CD4-positive, alpha-beta T cell treated with Interleukin-15 for 1 hour (primary cell): ENCODE data around the gene C17orf75.
"Not testable (repeated sequence)": the region's sequence is repeated elsewhere in the genome, so short reads cannot be mapped to it uniquely, and the experiment has no call there.

ENCODE experiments used
- DNase-seq: peaks from one replicate; pipeline ENCODE4 v3.0.0-alpha.2; 2020

C17orf75 gene

GRCh38 chr17:32342603-32343325 lies 791 bp upstream of the C17orf75 start:
- no peak for DNase-seq

DNA sequence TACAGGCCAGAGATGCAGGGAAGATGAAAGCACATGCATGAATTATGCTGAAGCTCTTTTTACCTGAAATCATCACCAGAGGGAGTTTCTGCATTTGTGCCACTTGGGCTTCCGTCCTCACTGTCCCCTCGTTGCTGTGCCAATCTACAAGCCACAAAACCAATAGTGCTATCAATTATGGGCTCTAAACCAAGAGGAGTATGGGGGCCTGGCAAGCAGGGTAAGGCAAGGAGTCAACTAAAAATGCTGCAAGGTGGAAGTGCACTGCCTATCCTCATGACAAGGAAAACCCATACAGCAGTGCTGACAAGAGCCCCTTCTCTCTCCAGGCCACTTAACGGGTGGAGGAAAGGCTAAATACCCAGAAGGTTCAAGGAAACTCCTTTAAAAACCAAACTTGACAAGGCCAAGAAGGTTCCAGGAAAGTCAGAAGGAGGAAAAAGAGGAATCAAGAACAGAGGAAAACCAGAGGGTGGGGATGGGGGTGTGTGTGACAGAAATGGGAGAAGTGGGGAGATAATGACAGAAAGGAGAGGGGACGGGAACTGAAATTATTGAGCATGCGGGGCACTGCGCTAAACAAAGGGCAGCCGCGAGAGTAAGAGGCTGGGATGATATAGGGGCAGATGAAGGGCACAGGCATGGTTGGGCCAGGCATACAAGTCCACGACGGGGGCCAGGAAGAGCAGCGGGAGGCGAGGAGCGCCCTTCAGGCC lies 674 bp downstream of the C17orf75 start:
- peak; percentile 47 for DNase-seq

DNA sequence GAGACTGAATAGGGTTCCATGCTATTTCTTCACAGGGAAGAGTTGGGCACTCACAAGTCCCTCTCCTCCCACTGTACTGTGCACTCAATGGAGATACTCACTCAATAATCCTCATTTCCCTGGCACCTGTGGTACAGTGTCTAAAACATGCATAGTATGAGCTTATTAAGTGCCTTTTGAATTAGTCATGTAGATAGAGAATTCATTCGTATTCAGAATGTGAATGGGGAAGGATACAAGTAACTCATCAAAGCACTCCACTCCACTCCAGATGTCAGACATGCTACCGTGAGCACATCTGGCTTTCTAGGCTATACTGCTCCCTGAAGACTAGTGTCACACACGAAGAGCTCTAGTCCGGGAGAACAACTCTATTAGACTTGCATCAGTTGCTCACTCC lies 6.3 kb downstream of the C17orf75 start:
- DNase-seq = no peak

GRCh38 chr17:32335046-32335445 lies 6.9 kb downstream of the C17orf75 start:
- no peak for DNase-seq

DNA sequence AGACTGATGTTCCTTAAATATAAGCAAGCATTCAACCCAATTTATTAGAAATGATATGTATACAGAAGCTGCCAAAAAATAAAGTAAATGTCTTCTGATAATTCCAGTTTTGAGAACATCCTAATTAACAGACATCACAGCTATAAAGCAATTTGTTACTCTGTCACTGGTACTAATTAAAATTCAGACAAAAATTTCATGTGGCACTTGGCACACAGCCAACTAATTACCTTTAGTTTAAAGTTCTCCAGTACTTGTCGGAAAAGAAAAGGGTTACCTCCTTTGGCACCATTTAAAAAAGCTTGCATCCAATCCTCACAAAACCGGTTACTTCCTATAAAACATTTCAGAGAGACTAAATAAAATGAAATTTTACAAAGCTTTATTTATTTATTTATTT lies 8.8 kb downstream of the C17orf75 start:
- DNase-seq = no peak

DNA sequence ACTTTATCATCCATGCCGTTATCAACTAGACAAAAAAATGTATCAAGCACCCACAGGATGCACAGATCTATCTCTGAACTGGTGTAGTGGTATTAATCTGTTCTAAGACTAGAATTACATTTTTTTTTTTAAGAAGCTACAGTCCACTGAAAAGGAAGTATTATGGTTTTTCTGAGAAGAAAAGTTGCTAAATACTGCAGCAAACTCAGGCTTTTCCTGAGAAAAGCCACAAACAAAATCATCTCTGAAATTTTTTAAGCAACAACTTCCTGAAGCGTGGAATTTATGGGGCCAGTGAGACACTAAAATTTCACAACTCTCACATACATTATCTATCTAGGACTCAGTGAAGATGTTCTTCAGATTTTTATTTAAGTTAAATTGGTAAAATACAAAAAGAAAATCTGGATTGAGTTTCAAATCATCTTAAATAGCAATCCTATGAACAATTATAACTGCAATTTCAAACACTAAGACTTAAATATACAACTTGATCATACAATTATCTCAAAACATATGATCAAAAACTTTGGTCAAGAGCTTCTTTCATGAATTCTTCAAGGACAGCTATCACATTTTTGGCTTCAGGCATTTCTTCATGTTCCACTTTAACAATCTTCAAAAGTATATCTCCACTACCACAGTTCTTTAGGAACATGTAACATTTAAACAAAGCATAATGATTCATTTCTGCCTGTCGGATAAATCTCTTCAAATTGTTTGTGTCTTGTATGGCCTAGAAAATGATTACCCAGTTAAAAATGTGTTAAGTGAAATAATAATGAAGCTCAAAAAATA lies 10.5 kb downstream of the C17orf75 start:
- DNase-seq = no peak

GRCh38 chr17:32330147-32330546 lies 11.8 kb downstream of the C17orf75 start:
- DNase-seq = no peak

- DNase-seq = no peak
These were observed 14.1 kb downstream of the C17orf75 start for GRCh38 chr17:32327911-32328310.

GRCh38 chr17:32323811-32324491 lies 18.0 kb downstream of the C17orf75 start:
- DNase-seq = peak; percentile 24

DNA sequence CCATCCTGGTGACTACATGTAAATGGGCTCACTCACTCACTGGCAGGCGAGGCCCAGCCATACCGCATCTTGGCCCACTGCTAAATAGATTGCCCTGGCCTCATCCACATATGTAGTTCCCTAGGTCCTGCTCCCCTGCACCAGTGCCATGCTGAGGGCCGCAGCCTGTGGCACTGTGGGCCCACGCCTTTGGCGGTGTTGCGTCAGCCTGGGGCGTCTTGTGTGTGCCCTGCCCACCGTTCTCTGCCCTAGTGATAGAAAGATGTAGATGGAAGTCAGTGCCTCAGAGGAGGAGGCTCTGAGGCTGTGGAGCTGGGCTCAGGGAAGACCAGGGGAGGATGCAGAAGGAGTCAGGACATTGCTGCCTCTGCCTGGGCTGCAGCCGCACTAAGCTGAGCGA lies 18.9 kb downstream of the C17orf75 start:
- DNase-seq = no peak

GRCh38 chr17:32320847-32321246 lies 21.1 kb downstream of the C17orf75 start:
- no peak for DNase-seq

DNA sequence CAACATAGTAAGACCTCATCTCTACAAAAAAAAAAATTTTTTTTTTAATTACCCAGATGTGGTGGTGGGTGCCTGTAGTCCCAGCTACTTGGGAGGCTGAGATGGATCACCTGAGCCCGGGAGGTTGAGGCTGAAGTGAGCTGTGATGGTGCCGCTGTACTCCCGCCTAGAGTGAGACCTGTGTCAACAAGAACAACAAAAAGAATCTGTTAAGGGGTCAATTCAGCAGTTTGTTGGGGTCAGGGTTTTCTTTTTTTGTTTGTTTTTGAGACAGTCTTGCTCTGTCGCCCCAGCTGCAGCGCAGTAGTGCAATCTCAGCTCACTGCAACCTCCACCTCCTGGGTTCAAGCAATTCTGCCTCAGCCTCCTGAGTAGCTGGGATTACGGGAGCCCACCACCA lies 21.9 kb downstream of the C17orf75 start:
- not testable (repeated sequence) for DNase-seq

- DNase-seq = peak; percentile 79
These were observed 22.4 kb downstream of the C17orf75 start for GRCh38 chr17:32319548-32319905.

- DNase-seq = no peak
These were observed 23.9 kb downstream of the C17orf75 start for GRCh38 chr17:32318071-32318470.

DNA sequence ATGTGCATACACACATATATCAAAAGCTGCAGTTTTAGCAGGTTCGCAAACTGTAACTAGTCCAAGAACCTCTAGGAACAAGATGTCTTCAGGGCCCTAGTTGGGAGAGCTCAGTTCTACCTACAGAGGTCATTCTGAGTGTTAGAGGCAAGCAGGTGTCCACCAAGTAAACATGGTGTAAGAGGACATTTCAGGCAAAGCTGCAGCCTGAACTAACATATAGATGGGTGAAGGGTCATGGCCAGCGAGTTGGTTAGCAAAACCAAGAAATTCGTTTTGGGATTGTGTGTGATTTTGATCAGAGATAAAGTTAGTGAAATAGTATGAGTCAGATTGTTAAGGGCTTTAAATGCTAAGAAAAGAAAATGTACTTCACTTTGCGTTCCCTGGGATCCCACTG lies 24.6 kb downstream of the C17orf75 start:
- no peak for DNase-seq

DNA sequence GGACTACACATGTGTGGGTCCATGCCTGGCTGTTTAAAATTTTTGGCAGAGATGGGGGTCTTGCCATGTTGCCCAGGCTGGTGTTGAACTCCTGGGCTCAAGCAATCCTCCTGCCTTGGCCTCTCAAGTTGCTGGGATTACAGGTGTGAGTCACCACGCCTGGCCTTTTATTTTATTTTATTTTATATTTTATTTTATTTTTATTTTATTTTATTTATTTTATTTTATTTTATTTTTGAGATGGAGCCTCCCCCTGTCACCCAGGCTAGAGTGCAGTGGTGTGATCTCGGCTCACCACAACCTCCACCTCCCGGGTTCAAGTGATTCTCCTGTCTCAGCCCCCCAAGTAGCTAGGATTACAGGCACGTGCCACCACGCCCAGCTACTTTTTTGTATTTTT lies 25.3 kb downstream of the C17orf75 start:
- not testable (repeated sequence) for DNase-seq

DNA sequence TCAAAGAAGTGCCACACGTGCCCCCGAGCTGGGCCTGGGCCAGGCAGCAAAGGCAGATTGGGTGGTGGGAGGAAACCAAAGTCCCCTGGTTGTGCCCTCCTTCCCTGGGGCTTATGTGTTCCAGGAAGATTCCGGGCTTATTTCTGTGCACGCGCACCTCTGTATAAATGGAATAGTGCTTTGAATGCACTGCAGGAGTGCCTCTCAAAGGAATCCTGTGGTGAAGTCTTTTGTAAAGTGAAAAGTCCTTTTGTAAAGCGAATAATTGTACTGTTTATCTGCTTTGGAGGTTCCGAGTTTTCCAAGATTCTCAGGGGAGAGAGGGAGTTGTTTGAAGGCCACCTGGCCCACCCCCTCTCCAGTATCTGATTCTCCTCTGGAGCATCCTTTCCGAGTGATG lies 26.8 kb downstream of the C17orf75 start:
- DNase-seq = no peak

- DNase-seq = no peak
These were observed 27.3 kb downstream of the C17orf75 start for GRCh38 chr17:32314636-32315035.

DNA sequence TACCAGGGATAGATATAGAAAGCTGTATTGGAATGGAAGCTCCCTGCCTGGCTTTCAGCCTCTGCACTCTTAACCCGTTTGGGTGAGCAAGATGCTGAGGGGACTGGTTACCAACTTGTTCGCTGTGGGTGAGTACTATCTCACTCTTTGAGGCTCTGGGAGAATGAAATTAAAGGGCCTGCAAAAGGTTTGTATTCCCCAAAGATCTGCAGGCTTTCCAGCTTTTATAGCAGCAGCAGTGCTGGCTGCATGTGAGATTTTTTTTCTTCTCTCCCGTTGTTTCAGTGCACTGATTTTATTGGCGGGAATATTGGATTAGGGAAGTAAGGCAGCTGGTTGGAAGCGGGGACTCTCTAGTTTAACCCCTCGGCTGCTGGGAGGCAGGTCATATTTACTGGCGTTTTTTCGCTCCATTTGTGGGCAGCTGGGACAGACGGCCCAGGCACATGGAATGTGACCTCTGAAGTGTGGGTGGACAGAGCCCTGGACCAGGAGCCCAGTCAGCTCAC lies 30.9 kb downstream of the C17orf75 start:
- DNase-seq = no peak

DNA sequence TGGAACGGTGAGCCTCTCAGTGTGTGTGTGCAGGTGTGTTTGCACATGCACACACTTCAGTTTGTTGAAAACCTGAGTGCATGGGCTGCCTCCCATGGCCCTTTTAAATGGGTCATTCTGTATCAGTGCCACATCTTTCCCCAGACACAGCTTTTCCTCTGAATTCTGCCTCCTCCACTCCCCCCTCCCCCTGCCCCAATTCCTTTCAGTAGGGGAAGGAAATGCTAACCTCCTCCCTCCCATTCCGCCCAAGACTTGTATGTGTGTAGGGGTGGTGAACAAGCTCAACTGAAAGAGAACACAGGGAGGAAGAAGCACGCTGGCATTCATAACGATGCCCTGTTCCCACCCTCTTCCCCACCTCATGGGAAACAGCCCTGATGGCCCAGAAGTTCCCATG lies 34.3 kb downstream of the C17orf75 start:
- DNase-seq = no peak

GRCh38 chr17:32305049-32305448 lies 36.9 kb downstream of the C17orf75 start:
- no peak for DNase-seq

GRCh38 chr17:32303781-32304288 lies 38.1 kb downstream of the C17orf75 start:
- DNase-seq = no peak
